HFFc6 (cell line): ENCODE measurements around the gene JUN. TPM values are rescaled to one million over a fixed set of nuclear protein-coding genes. Genes with fewer than 3 reads are reported as not detected.

Experiments
- DNase-seq: peaks from one replicate; pipeline ENCODE4 v3.0.0-alpha.2; 2018
- H3K27ac Mint-ChIP-seq: 2 replicates; pipeline ENCODE4 v1.8.0; 2020; ENCODE audit warnings: mild to moderate bottlenecking, mixed read lengths
- H3K27me3 Mint-ChIP-seq: 2 replicates; pipeline ENCODE4 v1.8.0; 2021; ENCODE audit warnings: mild to moderate bottlenecking, moderate library complexity, mixed read lengths; ENCODE audit not compliant: insufficient read depth
- H3K36me3 Mint-ChIP-seq: 2 replicates; pipeline ENCODE4 v1.8.0; 2021; ENCODE audit warnings: low read depth, mixed read lengths
- H3K4me1 Mint-ChIP-seq: 2 replicates; pipeline ENCODE4 v1.8.0; 2020; ENCODE audit warnings: low read depth, mixed read lengths
- H3K4me3 Mint-ChIP-seq: 2 replicates; pipeline ENCODE4 v1.8.0; 2020; ENCODE audit warnings: mild to moderate bottlenecking, moderate library complexity, mixed read lengths
- H3K9me3 Mint-ChIP-seq: 2 replicates; pipeline ENCODE4 v1.8.0; 2020; ENCODE audit warnings: mild to moderate bottlenecking, mixed read lengths
- total RNA-seq, 6 experiments: library from RNA; stranded (reverse); fragmentation: NEBNext Ultra II Directional; extraction: Animal tissue kit (Norgen Biotek cat#: 25700); gene quantifications; 2 replicates in 1 of 6; 3 replicates in 5 of 6; pipeline ENCODE4 v1.2.3, GENCODE V29; 2021
- TF ChIP-seq, protein P1 (sequence below): fragments of 200-600 bp; sonication (generic); IDR thresholded peaks from 2 replicates; pipeline ENCODE4 v1.5.0; 2021; ENCODE audit warnings: antibody characterized with exemption, mild to moderate bottlenecking

JUN gene
- total RNA-seq, 6 experiments from 2014 or later: 80.5 to 91.1 (median 82.2) TPM

- H3K4me3 Mint-ChIP-seq: peak overlapping the region; percentile 90
- DNase-seq: no peak
- H3K4me1 Mint-ChIP-seq: peaks cover 81% of the 10 kb centered on the region
- peaks cover 2% of the 10 kb centered on the region; the same call in 1 of the 2 replicates for H3K27me3 Mint-ChIP-seq
- peak overlapping the region; percentile 91 for H3K27ac Mint-ChIP-seq
- TF ChIP-seq, protein P1, sequence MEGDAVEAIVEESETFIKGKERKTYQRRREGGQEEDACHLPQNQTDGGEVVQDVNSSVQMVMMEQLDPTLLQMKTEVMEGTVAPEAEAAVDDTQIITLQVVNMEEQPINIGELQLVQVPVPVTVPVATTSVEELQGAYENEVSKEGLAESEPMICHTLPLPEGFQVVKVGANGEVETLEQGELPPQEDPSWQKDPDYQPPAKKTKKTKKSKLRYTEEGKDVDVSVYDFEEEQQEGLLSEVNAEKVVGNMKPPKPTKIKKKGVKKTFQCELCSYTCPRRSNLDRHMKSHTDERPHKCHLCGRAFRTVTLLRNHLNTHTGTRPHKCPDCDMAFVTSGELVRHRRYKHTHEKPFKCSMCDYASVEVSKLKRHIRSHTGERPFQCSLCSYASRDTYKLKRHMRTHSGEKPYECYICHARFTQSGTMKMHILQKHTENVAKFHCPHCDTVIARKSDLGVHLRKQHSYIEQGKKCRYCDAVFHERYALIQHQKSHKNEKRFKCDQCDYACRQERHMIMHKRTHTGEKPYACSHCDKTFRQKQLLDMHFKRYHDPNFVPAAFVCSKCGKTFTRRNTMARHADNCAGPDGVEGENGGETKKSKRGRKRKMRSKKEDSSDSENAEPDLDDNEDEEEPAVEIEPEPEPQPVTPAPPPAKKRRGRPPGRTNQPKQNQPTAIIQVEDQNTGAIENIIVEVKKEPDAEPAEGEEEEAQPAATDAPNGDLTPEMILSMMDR: no peak
- H3K9me3 Mint-ChIP-seq: no peaks in the 10 kb centered on the region
- H3K36me3 Mint-ChIP-seq: no peaks in the 10 kb centered on the region
These were observed 32.9 kb upstream of the JUN start for GRCh38 chr1:58816747-58817221.

GRCh38 chr1:58816072-58816746, 32.4 kb upstream of the JUN start:
- Mint-ChIP-seq H3K9me3 (no peaks in the 10 kb centered on the region), H3K27ac (peak overlapping the region; percentile 91), H3K27me3 (peaks cover 2% of the 10 kb centered on the region; the same call in 1 of the 2 replicates), H3K4me3 (peak overlapping the region; percentile 90), H3K36me3 (no peaks in the 10 kb centered on the region), H3K4me1 (peaks cover 81% of the 10 kb centered on the region)
- peak; percentile 93 for DNase-seq
- TF ChIP-seq, protein P1: peak; percentile 35; the same call in 1 of the 2 replicates

DNA sequence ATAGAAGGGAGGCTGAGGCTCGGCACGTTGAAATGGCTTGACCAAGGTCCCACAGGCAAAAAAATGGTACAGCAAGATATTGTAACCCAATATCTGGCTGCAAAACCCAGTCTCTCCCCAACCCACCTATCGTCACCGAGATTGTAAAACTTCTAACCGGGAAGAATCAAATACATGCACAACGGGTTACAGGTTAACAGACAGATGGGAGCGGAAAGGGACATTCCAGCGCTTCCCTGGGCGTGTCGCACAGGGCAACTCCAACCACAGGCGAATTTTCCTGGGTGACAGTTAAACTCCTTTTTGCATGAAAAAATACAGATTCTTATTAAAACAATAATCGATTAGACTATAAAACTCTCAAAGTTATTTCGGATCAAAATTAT, 31.8 kb upstream of the JUN start:
- Mint-ChIP-seq H3K4me1 (peaks cover 79% of the 10 kb centered on the region), H3K9me3 (no peaks in the 10 kb centered on the region), H3K36me3 (no peaks in the 10 kb centered on the region), H3K27me3 (peaks cover 2% of the 10 kb centered on the region; the same call in 1 of the 2 replicates), H3K4me3 (peak overlapping the region; percentile 90), H3K27ac (peak overlapping the region; percentile 91)
- TF ChIP-seq, protein P1: no peak
- peak; percentile 32 for DNase-seq

DNA sequence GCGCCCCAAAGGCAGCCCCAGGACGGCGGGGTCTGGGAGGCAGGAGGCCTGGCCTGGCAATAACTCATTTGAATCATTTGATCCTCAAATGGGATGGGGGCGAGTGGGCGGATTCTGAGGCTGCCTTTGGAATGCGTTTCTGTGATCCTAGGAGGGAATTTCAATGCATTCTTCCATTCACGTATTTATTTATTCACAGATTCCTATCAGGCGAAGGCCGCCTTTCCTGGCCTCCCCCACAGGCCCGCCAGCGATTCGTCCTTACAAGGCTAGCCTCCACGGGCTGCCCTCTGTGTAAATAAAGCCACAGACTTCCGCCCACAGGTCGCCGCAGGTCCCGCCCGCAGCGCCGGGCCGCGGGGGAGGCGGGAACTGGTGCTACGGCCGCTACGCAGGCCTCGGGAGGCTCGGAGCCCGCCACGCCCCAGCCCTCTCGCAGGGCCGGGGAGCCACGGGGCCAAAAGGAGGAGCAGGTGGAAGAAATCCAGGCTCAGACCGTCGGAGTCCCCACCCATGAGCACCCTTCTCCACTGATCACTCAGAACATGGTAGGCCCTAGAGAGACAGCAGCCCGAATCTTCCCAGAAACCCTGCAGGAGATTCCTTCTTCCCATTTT, 31.3 kb upstream of the JUN start:
- Mint-ChIP-seq H3K9me3 (no peaks in the 10 kb centered on the region), H3K4me1 (peaks cover 75% of the 10 kb centered on the region), H3K27ac (peak overlapping the region; percentile 91), H3K36me3 (no peaks in the 10 kb centered on the region), H3K4me3 (peak overlapping the region; percentile 90), H3K27me3 (peaks cover 2% of the 10 kb centered on the region; the same call in 1 of the 2 replicates)
- DNase-seq: peak; percentile 90
- TF ChIP-seq, protein P1: no peak

DNA sequence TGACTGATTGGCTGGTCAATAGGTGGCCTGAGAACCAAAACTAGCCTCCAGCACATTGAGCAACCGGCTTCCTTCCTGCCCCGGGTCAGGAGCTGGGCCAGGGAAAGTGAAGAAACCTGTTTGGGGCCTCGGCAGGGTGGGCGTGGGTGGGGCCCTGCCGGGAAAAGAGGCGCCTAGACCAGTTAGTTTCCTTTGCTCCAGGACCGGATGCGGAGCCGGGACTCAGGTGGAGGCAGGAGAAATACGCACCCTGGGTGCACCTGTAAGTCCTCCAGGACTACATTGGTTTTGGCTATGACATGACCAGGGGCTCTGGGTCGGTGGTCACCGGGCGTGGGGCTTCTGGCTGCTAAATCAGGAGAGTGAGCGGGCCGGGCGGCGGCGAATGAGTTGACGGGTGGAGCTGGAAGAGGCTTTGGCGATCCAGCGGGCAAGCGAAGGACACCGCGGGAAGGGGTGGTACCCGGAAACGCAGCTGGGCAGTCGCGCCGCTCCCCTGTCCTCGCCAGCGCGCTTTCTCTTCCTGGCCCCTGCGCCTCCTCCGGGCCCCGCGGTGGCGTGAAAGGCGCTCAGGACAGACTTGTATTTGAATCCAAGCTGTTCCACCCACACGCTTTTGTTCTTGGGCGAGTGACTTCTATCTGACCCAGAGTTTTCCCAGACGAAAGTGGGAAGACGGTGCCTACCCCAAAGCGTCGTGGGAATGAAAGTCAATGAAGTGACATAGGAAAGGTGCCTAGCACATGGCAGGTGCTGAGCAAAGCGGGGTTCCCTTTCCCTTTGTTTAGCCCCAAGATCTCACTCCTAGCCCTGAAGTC, 30.6 kb upstream of the JUN start:
- H3K4me1 Mint-ChIP-seq: peaks cover 75% of the 10 kb centered on the region
- peak overlapping the region; percentile 60 for H3K27ac Mint-ChIP-seq
- peaks cover 2% of the 10 kb centered on the region; the same call in 1 of the 2 replicates for H3K27me3 Mint-ChIP-seq
- peak overlapping the region; percentile 45 for H3K4me3 Mint-ChIP-seq
- H3K36me3 Mint-ChIP-seq: no peaks in the 10 kb centered on the region
- H3K9me3 Mint-ChIP-seq: no peaks in the 10 kb centered on the region
- TF ChIP-seq, protein P1: no peak
- no peak for DNase-seq
